Measurements from ENCODE around the gene HCN2.

DNA sequence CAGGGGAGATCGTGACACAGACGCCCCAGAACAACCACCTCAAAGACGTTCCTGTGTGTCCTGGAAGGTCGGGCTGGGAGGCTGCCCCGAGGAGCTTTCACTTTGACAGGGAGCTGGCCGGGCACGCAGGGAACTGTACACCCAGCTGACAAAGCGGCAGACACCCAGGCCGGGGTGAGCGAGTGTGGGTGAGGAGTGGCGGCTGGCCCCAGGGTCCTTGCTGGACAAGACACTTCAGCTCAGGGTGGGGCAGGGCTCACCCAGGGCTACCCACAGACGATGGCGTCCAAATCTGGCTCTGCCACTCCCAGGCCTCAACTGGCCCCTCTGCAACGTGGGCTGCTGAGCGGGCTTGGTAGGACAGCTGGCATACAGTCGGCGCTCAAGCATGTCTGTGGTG, 52.0 kb downstream of the HCN2 start:
- TF ChIP-seq ZNF274 (IDR thresholded peaks at IDR 0.05; ENCODE audit: low read length) (no peak), ZNF274 (tag by site-specific recombination; IDR thresholded peaks at IDR 0.05; ENCODE audit: borderline replicate concordance) (no peak), ZNF792 (tag by site-specific recombination; IDR thresholded peaks at IDR 0.05) (no peak), CTCF (tag by site-specific recombination; IDR thresholded peaks at IDR 0.05) (no peak), ZFP41 (tag by site-specific recombination; IDR thresholded peaks at IDR 0.05; ENCODE audit: borderline replicate concordance) (no peak), SP2 (tag by site-specific recombination; IDR thresholded peaks at IDR 0.05) (no peak), ZNF324 (tag by site-specific recombination; IDR thresholded peaks at IDR 0.05) (no peak), ZNF776 (tag by site-specific recombination; IDR thresholded peaks at IDR 0.05; ENCODE audit: borderline replicate concordance) (no peak), ZFP37 (tag by site-specific recombination; IDR thresholded peaks at IDR 0.05) (no peak)
